HepG2 (cell line): ENCODE measurements around the gene WRAP73. TPM values are rescaled to one million over a fixed set of nuclear protein-coding genes. Genes with fewer than 3 reads are reported as not detected.

Experiments
- ATAC-seq: fragments of 200-7000 bp; cut with Tn5 transposase; 3 replicates; pipeline ENCODE4 v1.9.1; 2020; ENCODE audit warnings: mild to moderate bottlenecking, moderate library complexity
- BruUV-seq: library from RNA; stranded (reverse); fragments of 400-500 nt; replicated peaks from 2 replicates; lab custom pipeline; 2021; lab: Mats Ljungman, UMichigan
- CTCF ChIA-PET: fragments of 300-600 bp; formaldehyde crosslinking; extraction: SDS; loops from one replicate; lab custom pipeline; 2021; ENCODE audit warnings: low total read pairs, inconsistent platforms, low intra/inter-chr PET ratio; lab: Yijun Ruan, JAX
- POLR2A ChIA-PET: fragments of 350-600 bp; sonication (Branson Sonifier 250); formaldehyde crosslinking; loops from one replicate; lab custom pipeline; 2020; ENCODE audit warnings: antibody characterized with exemption, inconsistent platforms; lab: Yijun Ruan, JAX
- DNase-seq: peaks from one replicate; pipeline ENCODE4 v3.0.0-alpha.2; 2015; ENCODE audit warnings: low spot score
- FAIRE-seq: peaks from 3 replicates; lab custom pipeline; 2011; peaks lifted over from hg19 to GRCh38; lab: Jason Lieb, UNC
- H2AFZ ChIP-seq: one replicate; pipeline ENCODE4 v1.6.1; 2011; ENCODE audit warnings: low read length, inconsistent platforms
- H3K27ac ChIP-seq: fragments of 300-600 bp; 3 replicates; pipeline ENCODE4 v1.8.0; 2011; ENCODE audit warnings: mixed run types, mild to moderate bottlenecking, mixed read lengths, low read length, inconsistent platforms; ENCODE audit not compliant: insufficient read depth; ENCODE audit errors: extremely low read length
- H3K27me3 ChIP-seq, 2 experiments: fragments of 200-600 bp in 1 of 2; 2 replicates in 1 of 2; 3 replicates in 1 of 2; pipeline versions ENCODE4 v1.6.0 to v1.8.0; 2011; ENCODE audit warnings: low read length in 2 of 2, mild to moderate bottlenecking in 2 of 2, moderate library complexity in 2 of 2, inconsistent platforms in 1 of 2; ENCODE audit not compliant: insufficient read depth in 2 of 2, control insufficient read depth in 1 of 2
- H3K36me3 ChIP-seq, 2 experiments: fragments of 200-600 bp in 1 of 2; replicated peaks in 1 of 2; 2 replicates in 1 of 2; 3 replicates in 1 of 2; pipeline versions ENCODE4 v1.5.1 to v1.8.0; 2011; ENCODE audit warnings: low read length in 2 of 2, inconsistent platforms in 1 of 2; ENCODE audit not compliant: insufficient read depth in 2 of 2, control insufficient read depth in 1 of 2
- H3K4me1 ChIP-seq: 2 replicates; pipeline ENCODE4 v1.5.1; 2012; ENCODE audit warnings: low read length, inconsistent platforms; ENCODE audit not compliant: insufficient read depth
- H3K4me2 ChIP-seq: 2 replicates; pipeline ENCODE4 v1.6.0; 2011; ENCODE audit warnings: low read depth, low read length, inconsistent platforms
- H3K4me3 ChIP-seq, 3 experiments: fragments of 200-600 bp in 1 of 3; sonication (generic), shearing (Covaris generic) in 1 of 3; replicated peaks in 1 of 3; 2 replicates each; pipeline ENCODE4 v1.5.1; 2011 to 2016; ENCODE audit warnings: low read length in 3 of 3, inconsistent platforms in 2 of 3, low read depth in 2 of 3, mild to moderate bottlenecking in 2 of 3, control low read depth in 1 of 3, mixed read lengths in 1 of 3; ENCODE audit not compliant: insufficient read depth in 1 of 3
- H3K79me2 ChIP-seq: one replicate; pipeline ENCODE4 v1.6.1; 2011; ENCODE audit warnings: low read length, inconsistent platforms; ENCODE audit not compliant: insufficient read depth
- H3K9ac ChIP-seq: 2 replicates; pipeline ENCODE4 v1.6.0; 2011; ENCODE audit warnings: mild to moderate bottlenecking, low read depth, low read length, inconsistent platforms; ENCODE audit not compliant: insufficient read depth
- H3K9me3 ChIP-seq: 2 replicates; pipeline ENCODE4 v1.5.1; 2012; ENCODE audit warnings: mild to moderate bottlenecking, low read length
- H4K20me1 ChIP-seq: 2 replicates; pipeline ENCODE4 v1.6.0; 2011; ENCODE audit warnings: inconsistent platforms, mild to moderate bottlenecking, low read length, moderate library complexity; ENCODE audit not compliant: insufficient read depth
- BHLHE40 ChIP-seq: IDR thresholded peaks from 2 replicates; pipeline ENCODE4 v1.6.1; 2011; ENCODE audit warnings: low read length, improper control_type of control experiment
- CC2D1A ChIP-seq: sonication (generic); formaldehyde crosslinking; IDR thresholded peaks from 2 replicates; pipeline ENCODE4 v1.8.1; 2023; ENCODE audit warnings: mild to moderate bottlenecking, missing genetic modification reagents
- CEBPG ChIP-seq: IDR thresholded peaks from 2 replicates; pipeline ENCODE4 v1.6.1; 2016
- CENPX ChIP-seq: sonication (generic); formaldehyde crosslinking; IDR thresholded peaks from 2 replicates; pipeline ENCODE4 v1.9.0; 2021; ENCODE audit warnings: mild to moderate bottlenecking, missing genetic modification reagents, moderate library complexity
- GRHL1 ChIP-seq: sonication (generic); formaldehyde crosslinking; conservative IDR thresholded peaks from 2 replicates; pipeline ENCODE4 v1.8.0; 2022; ENCODE audit warnings: missing genetic modification reagents
- LBX2 ChIP-seq: sonication (generic); formaldehyde crosslinking; IDR thresholded peaks from 2 replicates; pipeline ENCODE4 v1.5.0; 2020; ENCODE audit warnings: missing genetic modification reagents, mild to moderate bottlenecking, borderline replicate concordance
- PBX2 ChIP-seq: IDR thresholded peaks from 2 replicates; pipeline ENCODE4 v1.6.1; 2016; ENCODE audit warnings: control low read depth
- SMARCE1 ChIP-seq: fragments of 450-650 bp; IDR thresholded peaks from 2 replicates; pipeline ENCODE4 v1.6.1; 2017; ENCODE audit warnings: borderline replicate concordance
- TCF7 ChIP-seq: sonication (generic); IDR thresholded peaks from 2 replicates; pipeline ENCODE4 v1.6.1; 2016; ENCODE audit warnings: antibody characterized with exemption, low read depth
- TRIM24 ChIP-seq: sonication (generic); formaldehyde crosslinking; IDR thresholded peaks from 2 replicates; pipeline ENCODE4 v1.8.0; 2022; ENCODE audit warnings: mild to moderate bottlenecking, missing genetic modification reagents
- ZNF281 ChIP-seq: sonication (generic); formaldehyde crosslinking; IDR thresholded peaks from 2 replicates; pipeline ENCODE4 v1.4.0; 2020; ENCODE audit warnings: missing genetic modification reagents, borderline replicate concordance
- ZNF558 ChIP-seq: sonication (generic); formaldehyde crosslinking; IDR thresholded peaks from 2 replicates; pipeline ENCODE4 v1.9.0; 2022; ENCODE audit warnings: mild to moderate bottlenecking, missing genetic modification reagents, borderline replicate concordance
- ZNF788 ChIP-seq: sonication (generic); formaldehyde crosslinking; IDR thresholded peaks from 2 replicates; pipeline ENCODE4 v1.5.0; 2020; ENCODE audit warnings: mild to moderate bottlenecking, missing genetic modification reagents, borderline replicate concordance
- WGBS: methylation state at CpG from one replicate; pipeline ENCODE4 v1.1.6; 2017; ENCODE audit warnings: low lambda C conversion rate; 5-methylcytosine and 5-hydroxymethylcytosine counted together
- in situ Hi-C: cut with HindIII; loops from 2 replicates; pipeline ENCODE4 v1.10.0; 2017; ENCODE audit warnings: low pct_unique_long_range_greater_than_20kb; ENCODE audit not compliant: extremely low pct_ligation_motif_present
- intact Hi-C: fragments of 100-400 bp; cut with micrococcal nuclease; formaldehyde crosslinking; loops from one replicate; pipeline ENCODE4 v1.10.0; 2022; ENCODE audit not compliant: unreplicated experiment
- polyA plus RNA-seq, 8 experiments: library from polyadenylated mRNA; depleted of rRNA in 3 of 8; stranded (reverse) in 7 of 8; unstranded in 1 of 8; fragments of >200 nt; fragmentation: Illumina TruSeq in 4 of 8; extraction: Trizol in 4 of 8; gene quantifications; 2 replicates each; pipeline versions ENCODE4 v1.2.1 to v1.2.3, GENCODE V29; 2011 to 2016; ENCODE audit warnings: low read depth in 4 of 8, missing spikeins in 1 of 8, mixed read lengths in 1 of 8; ENCODE audit not compliant: insufficient read depth in 1 of 8
- total RNA-seq, 5 experiments: library from RNA; depleted of rRNA; stranded (reverse); fragments of >200 nt; fragmentation: Illumina TruSeq; extraction: Trizol; gene quantifications; 2 replicates each; pipeline ENCODE4 v1.2.3, GENCODE V29; 2016; ENCODE audit warnings: low read depth in 1 of 5

WRAP73 gene
- total and polyA plus RNA-seq, 2 of the 13 experiments (the other 11 are each of a cell fraction or from before 2014, with no cell fraction given) = 18.1 to 40.4 TPM

- Histone ChIP-seq H3K27ac (no peak overlapping the region), H3K36me3 (no peaks in the 10 kb centered on the region), H3K4me1 (peaks cover 17% of the 10 kb centered on the region), H3K9me3 (no peaks in the 10 kb centered on the region), H3K9ac (no peak overlapping the region), H3K4me3 (no peak overlapping the region), H3K4me2 (no peak overlapping the region), H4K20me1 (no peaks in the 10 kb centered on the region), H2AFZ (no peak overlapping the region), H3K27me3 (no peaks in the 10 kb centered on the region), H3K79me2 (no peaks in the 10 kb centered on the region)
- DNase-seq (no peak), ATAC-seq (no peak), FAIRE-seq (no peak)
- WGBS = 82% methylated on average over 14 of the region's 16 CpGs
- ChIA-PET CTCF (no interaction called here), POLR2A (interaction anchor here (1.3 kb wide), 1 partner anchor 9 kb away, joined by 3 read pairs; the partner anchor contains the start of gene TP73)
- intact Hi-C loops = no loop called here
- in situ Hi-C loops = no loop called here
- no TSS peak for BruUV-seq
- TF ChIP-seq ZNF788 (CRISPR knock-in tag) = no peak
- no peak for TF ChIP-seq CC2D1A
- no peak for TF ChIP-seq TCF7
These were observed 12.3 kb upstream of the WRAP73 start for GRCh38 chr1:3662080-3662671.

GRCh38 chr1:3661631-3662030, 11.7 kb upstream of the WRAP73 start:
- H3K4me2 ChIP-seq = no peak overlapping the region
- DNase-seq (no peak), ATAC-seq (no peak), FAIRE-seq (no peak)
- no peak overlapping the region for H3K4me3 ChIP-seq
- no peaks in the 10 kb centered on the region for H3K9me3 ChIP-seq
- 94% methylated on average over 4 of the region's 4 CpGs for WGBS
- H3K36me3 ChIP-seq = no peaks in the 10 kb centered on the region
- H3K27me3 ChIP-seq = no peaks in the 10 kb centered on the region
- H3K79me2 ChIP-seq = no peaks in the 10 kb centered on the region
- no TSS peak for BruUV-seq
- in situ Hi-C loops = no loop called here
- no peaks in the 10 kb centered on the region for H4K20me1 ChIP-seq
- no peak overlapping the region for H3K27ac ChIP-seq
- POLR2A ChIA-PET = interaction anchor here (1.3 kb wide), 1 partner anchor 9 kb away, joined by 3 read pairs; the partner anchor contains the start of gene TP73
- CTCF ChIA-PET = no interaction called here
- H3K9ac ChIP-seq = no peak overlapping the region
- H2AFZ ChIP-seq = no peak overlapping the region
- H3K4me1 ChIP-seq = peaks cover 11% of the 10 kb centered on the region
- intact Hi-C loops = no loop called here
- TF ChIP-seq LBX2 (CRISPR knock-in tag) (no peak), PBX2 (CRISPR knock-in tag) (no peak), ZNF558 (CRISPR knock-in tag) (no peak), TRIM24 (CRISPR knock-in tag) (no peak), SMARCE1 (no peak), BHLHE40 (no peak), CENPX (CRISPR knock-in tag) (no peak), CEBPG (CRISPR knock-in tag) (no peak), GRHL1 (CRISPR knock-in tag) (no peak), ZNF281 (CRISPR knock-in tag) (no peak)
